H9 (cell line): ENCODE measurements around the gene ZNF445. TPM values are rescaled to one million over a fixed set of nuclear protein-coding genes. Genes with fewer than 3 reads are reported as not detected.

Source experiments
- DNase-seq: peaks from one replicate; pipeline ENCODE4 v3.0.0-alpha.2; 2017
- H2AFZ ChIP-seq: one replicate; pipeline ENCODE4 v1.6.1; 2013; ENCODE audit warnings: mild to moderate bottlenecking, low read length, control low read depth, moderate library complexity
- H2AK5ac ChIP-seq: 2 replicates; pipeline ENCODE4 v1.6.1; 2013; ENCODE audit warnings: low read length, control low read depth, mixed read lengths; ENCODE audit not compliant: insufficient read length
- H2BK120ac ChIP-seq: one replicate; pipeline ENCODE4 v1.6.1; 2013; ENCODE audit warnings: low read depth, mild to moderate bottlenecking, low read length, control low read depth, inconsistent platforms; ENCODE audit not compliant: poor library complexity, severe bottlenecking
- H2BK12ac ChIP-seq: 2 replicates; pipeline ENCODE4 v1.6.1; 2013; ENCODE audit warnings: low read length, control low read depth, mixed read lengths, low read depth; ENCODE audit not compliant: insufficient read length
- H2BK15ac ChIP-seq: 2 replicates; pipeline ENCODE4 v1.6.1; 2013; ENCODE audit warnings: low read depth, low read length, control low read depth
- H2BK20ac ChIP-seq: one replicate; pipeline ENCODE4 v1.6.1; 2013; ENCODE audit warnings: low read depth, mild to moderate bottlenecking, low read length, control low read depth, inconsistent platforms; ENCODE audit not compliant: poor library complexity, severe bottlenecking
- H2BK5ac ChIP-seq: 2 replicates; pipeline ENCODE4 v1.6.1; 2013; ENCODE audit warnings: low read length, control low read depth, mixed read lengths; ENCODE audit not compliant: insufficient read length
- H3K14ac ChIP-seq: 2 replicates; pipeline ENCODE4 v1.6.1; 2013; ENCODE audit warnings: low read length, control low read depth; ENCODE audit not compliant: insufficient read depth
- H3K18ac ChIP-seq: 2 replicates; pipeline ENCODE4 v1.6.1; 2013; ENCODE audit warnings: low read depth, mild to moderate bottlenecking, mixed read lengths, low read length, control low read depth; ENCODE audit not compliant: insufficient read length
- H3K23ac ChIP-seq: 2 replicates; pipeline ENCODE4 v1.6.1; 2013; ENCODE audit warnings: low read length, control low read depth, mixed read lengths, low read depth; ENCODE audit not compliant: insufficient read length
- H3K23me2 ChIP-seq: 2 replicates; pipeline ENCODE4 v1.6.1; 2013; ENCODE audit warnings: low read depth, mild to moderate bottlenecking, mixed read lengths, low read length, control low read depth; ENCODE audit not compliant: insufficient read length, poor library complexity, severe bottlenecking
- H3K27ac ChIP-seq: 2 replicates; pipeline ENCODE4 v1.5.1; 2013; ENCODE audit warnings: low read length, control low read depth, mixed read lengths, low read depth; ENCODE audit not compliant: insufficient read length
- H3K27me3 ChIP-seq: 2 replicates; pipeline ENCODE4 v1.6.1; 2013; ENCODE audit warnings: low read length, control low read depth, inconsistent platforms; ENCODE audit not compliant: insufficient read depth
- H3K4ac ChIP-seq: 2 replicates; pipeline ENCODE4 v1.6.1; 2013; ENCODE audit warnings: low read depth, mild to moderate bottlenecking, control low read depth, inconsistent platforms, low read length, moderate library complexity
- H3K4me1 ChIP-seq: 2 replicates; pipeline ENCODE4 v1.6.1; 2013; ENCODE audit warnings: low read length, control low read depth, inconsistent platforms; ENCODE audit not compliant: insufficient read depth
- H3K4me2 ChIP-seq: 2 replicates; pipeline ENCODE4 v1.6.1; 2013; ENCODE audit warnings: low read length, control low read depth, mixed read lengths; ENCODE audit not compliant: insufficient read length, insufficient read depth
- H3K56ac ChIP-seq: 2 replicates; pipeline ENCODE4 v1.6.1; 2013; ENCODE audit warnings: low read depth, mild to moderate bottlenecking, mixed read lengths, low read length, control low read depth; ENCODE audit not compliant: insufficient read length
- H3K79me1 ChIP-seq: 2 replicates; pipeline ENCODE4 v1.6.1; 2013; ENCODE audit warnings: low read depth, mild to moderate bottlenecking, moderate library complexity, low read length, control low read depth, inconsistent platforms; ENCODE audit not compliant: insufficient read depth, poor library complexity, severe bottlenecking
- H3K79me2 ChIP-seq: 2 replicates; pipeline ENCODE4 v1.6.1; 2013; ENCODE audit warnings: low read length, control low read depth, inconsistent platforms; ENCODE audit not compliant: insufficient read depth
- H3K9ac ChIP-seq: 2 replicates; pipeline ENCODE4 v1.6.1; 2013; ENCODE audit warnings: low read length, control low read depth, mixed read lengths; ENCODE audit not compliant: insufficient read length; ENCODE audit errors: extremely low read depth
- H3K9me3 ChIP-seq: one replicate; pipeline ENCODE4 v1.6.1; 2013; ENCODE audit warnings: low read depth, low read length, inconsistent platforms; ENCODE audit not compliant: control insufficient read depth
- H3T11ph ChIP-seq: one replicate; pipeline ENCODE4 v1.6.1; 2013; ENCODE audit warnings: mild to moderate bottlenecking, low read length, control low read depth, inconsistent platforms
- H4K20me1 ChIP-seq: one replicate; pipeline ENCODE4 v1.6.1; 2013; ENCODE audit not compliant: control insufficient read depth, insufficient read length, insufficient read depth
- H4K5ac ChIP-seq: 2 replicates; pipeline ENCODE4 v1.6.1; 2013; ENCODE audit warnings: low read depth, mild to moderate bottlenecking, mixed read lengths, low read length, control low read depth; ENCODE audit not compliant: insufficient read length
- H4K8ac ChIP-seq: replicated peaks from 2 replicates; pipeline ENCODE4 v1.6.1; 2013; ENCODE audit warnings: low read length, control low read depth, mixed read lengths, low read depth; ENCODE audit not compliant: insufficient read length
- H4K91ac ChIP-seq: 2 replicates; pipeline ENCODE4 v1.6.1; 2013; ENCODE audit warnings: low read depth, mild to moderate bottlenecking, moderate library complexity, mixed read lengths, low read length, control low read depth; ENCODE audit not compliant: insufficient read length
- H3K27ac Mint-ChIP-seq, 3 experiments: 2 replicates in 2 of 3; 3 replicates in 1 of 3; pipeline ENCODE4 v1.8.0; 2020 to 2021; ENCODE audit warnings: mixed read lengths in 3 of 3, mild to moderate bottlenecking in 1 of 3, moderate library complexity in 1 of 3
- H3K27me3 Mint-ChIP-seq: 2 replicates; pipeline ENCODE4 v1.8.0; 2021; ENCODE audit warnings: low read depth, mild to moderate bottlenecking, moderate library complexity, mixed read lengths
- H3K36me3 Mint-ChIP-seq, 3 experiments: 2 replicates in 2 of 3; 3 replicates in 1 of 3; pipeline ENCODE4 v1.8.0; 2020 to 2021; ENCODE audit warnings: low read depth in 3 of 3, mixed read lengths in 3 of 3; ENCODE audit not compliant: insufficient read depth in 1 of 3
- H3K4me1 Mint-ChIP-seq, 2 experiments: 2 replicates each; pipeline ENCODE4 v1.8.0; 2020; ENCODE audit warnings: mixed read lengths in 2 of 2
- H3K4me3 Mint-ChIP-seq, 2 experiments: 2 replicates in 1 of 2; 3 replicates in 1 of 2; pipeline ENCODE4 v1.8.0; 2020 to 2021; ENCODE audit warnings: mild to moderate bottlenecking in 2 of 2, mixed read lengths in 2 of 2, moderate library complexity in 1 of 2
- H3K9me3 Mint-ChIP-seq, 2 experiments: 2 replicates in 1 of 2; 3 replicates in 1 of 2; pipeline ENCODE4 v1.8.0; 2020; ENCODE audit warnings: mild to moderate bottlenecking in 2 of 2, mixed read lengths in 2 of 2, moderate library complexity in 1 of 2
- WGBS: extraction: QIAGEN DNeasy Blood & Tissue Kit; methylation state at CpG from one replicate; pipeline ENCODE4 v1.1.7; 2013; ENCODE audit warnings: missing lambda C conversion rate, low lambda C conversion rate, mixed read lengths; ENCODE audit not compliant: insufficient read length; ENCODE audit errors: extremely low coverage; 5-methylcytosine and 5-hydroxymethylcytosine counted together
- total RNA-seq: library from RNA; stranded (reverse); gene quantifications from 2 replicates; pipeline ENCODE4 v1.2.1, GENCODE V29; 2021
- TF ChIP-seq, protein P1 (sequence below): fragments of 200-600 bp; sonication (generic); conservative IDR thresholded peaks from 3 replicates; pipeline ENCODE4 v1.8.0; 2021; ENCODE audit warnings: antibody characterized with exemption, mild to moderate bottlenecking

ZNF445 gene
- total RNA-seq, 1 experiment from 2014 or later: 26.0 TPM

DNA sequence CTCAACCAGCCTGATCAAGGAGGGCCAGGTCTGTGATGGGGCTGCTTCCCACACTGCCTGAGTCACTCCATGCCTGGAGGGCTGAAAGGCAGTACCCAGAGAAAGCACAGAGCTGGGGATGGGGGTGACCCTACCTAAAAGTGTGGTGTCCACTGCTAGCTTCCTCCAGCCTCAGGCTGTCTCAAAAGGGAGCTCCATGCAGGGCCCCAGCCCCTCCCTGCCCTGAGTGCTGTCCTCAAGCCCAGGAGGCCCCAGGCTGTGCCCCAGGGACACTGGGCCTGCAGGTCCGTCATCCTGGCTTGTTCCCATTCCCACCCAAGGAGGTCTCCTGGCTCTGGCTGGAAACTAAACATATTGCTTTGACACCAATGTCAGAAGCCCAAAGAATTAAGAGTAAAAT, 56.8 kb downstream of the ZNF445 start:
- Histone ChIP-seq H3K4me1 (no peaks in the 10 kb centered on the region), H4K20me1 (no peaks in the 10 kb centered on the region), H3K14ac (no peak overlapping the region), H3T11ph (no peak overlapping the region), H2BK15ac (no peak overlapping the region), H3K27me3 (no peaks in the 10 kb centered on the region), H3K79me2 (no peaks in the 10 kb centered on the region), H4K91ac (no peak overlapping the region), H2AK5ac (no peak overlapping the region), H2BK120ac (no peak overlapping the region), H3K23ac (no peak overlapping the region), H3K9me3 (no peaks in the 10 kb centered on the region), H2BK5ac (no peak overlapping the region), H3K18ac (no peak overlapping the region), H3K4me2 (no peak overlapping the region), H3K4ac (no peak overlapping the region), H3K56ac (no peak overlapping the region), H2AFZ (no peak overlapping the region), H3K27ac (no peak overlapping the region), H4K5ac (no peak overlapping the region), H2BK20ac (no peak overlapping the region), H4K8ac (no peak overlapping the region), H3K9ac (no peak overlapping the region), H3K23me2 (no peaks in the 10 kb centered on the region), H2BK12ac (no peak overlapping the region), H3K79me1 (no peaks in the 10 kb centered on the region)
- Mint-ChIP-seq H3K4me1 (peaks cover 0 to 6% of the 10 kb centered on the region in 2 experiments; a peak in 2 of 4 replicates), H3K27me3 (peaks cover 2% of the 10 kb centered on the region), H3K27ac (no peak overlapping the region), H3K36me3 (peaks cover 0 to 4% (median 0%) of the 10 kb centered on the region in 3 experiments; a peak in 3 of 7 replicates), H3K4me3 (no peak overlapping the region), H3K9me3 (peaks cover 5 to 11% of the 10 kb centered on the region in 2 experiments)
- TF ChIP-seq, protein P1, sequence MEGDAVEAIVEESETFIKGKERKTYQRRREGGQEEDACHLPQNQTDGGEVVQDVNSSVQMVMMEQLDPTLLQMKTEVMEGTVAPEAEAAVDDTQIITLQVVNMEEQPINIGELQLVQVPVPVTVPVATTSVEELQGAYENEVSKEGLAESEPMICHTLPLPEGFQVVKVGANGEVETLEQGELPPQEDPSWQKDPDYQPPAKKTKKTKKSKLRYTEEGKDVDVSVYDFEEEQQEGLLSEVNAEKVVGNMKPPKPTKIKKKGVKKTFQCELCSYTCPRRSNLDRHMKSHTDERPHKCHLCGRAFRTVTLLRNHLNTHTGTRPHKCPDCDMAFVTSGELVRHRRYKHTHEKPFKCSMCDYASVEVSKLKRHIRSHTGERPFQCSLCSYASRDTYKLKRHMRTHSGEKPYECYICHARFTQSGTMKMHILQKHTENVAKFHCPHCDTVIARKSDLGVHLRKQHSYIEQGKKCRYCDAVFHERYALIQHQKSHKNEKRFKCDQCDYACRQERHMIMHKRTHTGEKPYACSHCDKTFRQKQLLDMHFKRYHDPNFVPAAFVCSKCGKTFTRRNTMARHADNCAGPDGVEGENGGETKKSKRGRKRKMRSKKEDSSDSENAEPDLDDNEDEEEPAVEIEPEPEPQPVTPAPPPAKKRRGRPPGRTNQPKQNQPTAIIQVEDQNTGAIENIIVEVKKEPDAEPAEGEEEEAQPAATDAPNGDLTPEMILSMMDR: no peak
- WGBS: no CpG with 5 or more reads among the region's 1 CpG
- no peak for DNase-seq
